Nephron progenitor cell (in vitro differentiated cells): ENCODE measurements around the gene ACBD6.
"Not testable (repeated sequence)": the region's sequence is repeated elsewhere in the genome, so short reads cannot be mapped to it uniquely, and the experiment has no call there.

ENCODE experiments used
- DNase-seq: peaks from one replicate; pipeline ENCODE4 v3.0.0; 2021
- H3K27ac Mint-ChIP-seq: 2 replicates; pipeline ENCODE4 v1.8.0; 2021; ENCODE audit warnings: mild to moderate bottlenecking, moderate library complexity, mixed read lengths
- H3K27me3 Mint-ChIP-seq: 2 replicates; pipeline ENCODE4 v1.8.0; 2021; ENCODE audit warnings: mild to moderate bottlenecking, low read depth, mixed read lengths; ENCODE audit not compliant: poor library complexity
- H3K36me3 Mint-ChIP-seq: 2 replicates; pipeline ENCODE4 v1.8.0; 2021; ENCODE audit warnings: low read depth, mixed read lengths
- H3K4me1 Mint-ChIP-seq: 2 replicates; pipeline ENCODE4 v1.8.0; 2021; ENCODE audit warnings: mixed read lengths
- H3K4me3 Mint-ChIP-seq: 2 replicates; pipeline ENCODE4 v1.8.0; 2021; ENCODE audit warnings: mild to moderate bottlenecking, moderate library complexity, mixed read lengths
- H3K9me3 Mint-ChIP-seq: 2 replicates; pipeline ENCODE4 v1.8.0; 2021; ENCODE audit warnings: mild to moderate bottlenecking, moderate library complexity, mixed read lengths
- TF ChIP-seq, protein P1 (sequence below): fragments of 200-600 bp; sonication (generic); IDR thresholded peaks from 2 replicates; pipeline ENCODE4 v1.5.0; 2021; ENCODE audit warnings: antibody characterized with exemption

The ACBD6 gene

GRCh38 chr1:180421614-180422013, 80.8 kb downstream of the ACBD6 start:
- H3K4me3 Mint-ChIP-seq = no peak overlapping the region
- peaks cover 12% of the 10 kb centered on the region for H3K9me3 Mint-ChIP-seq
- peaks cover 36% of the 10 kb centered on the region for H3K36me3 Mint-ChIP-seq
- no peak overlapping the region for H3K27ac Mint-ChIP-seq
- no peaks in the 10 kb centered on the region for H3K27me3 Mint-ChIP-seq
- peaks cover 19% of the 10 kb centered on the region for H3K4me1 Mint-ChIP-seq
- TF ChIP-seq, protein P1, sequence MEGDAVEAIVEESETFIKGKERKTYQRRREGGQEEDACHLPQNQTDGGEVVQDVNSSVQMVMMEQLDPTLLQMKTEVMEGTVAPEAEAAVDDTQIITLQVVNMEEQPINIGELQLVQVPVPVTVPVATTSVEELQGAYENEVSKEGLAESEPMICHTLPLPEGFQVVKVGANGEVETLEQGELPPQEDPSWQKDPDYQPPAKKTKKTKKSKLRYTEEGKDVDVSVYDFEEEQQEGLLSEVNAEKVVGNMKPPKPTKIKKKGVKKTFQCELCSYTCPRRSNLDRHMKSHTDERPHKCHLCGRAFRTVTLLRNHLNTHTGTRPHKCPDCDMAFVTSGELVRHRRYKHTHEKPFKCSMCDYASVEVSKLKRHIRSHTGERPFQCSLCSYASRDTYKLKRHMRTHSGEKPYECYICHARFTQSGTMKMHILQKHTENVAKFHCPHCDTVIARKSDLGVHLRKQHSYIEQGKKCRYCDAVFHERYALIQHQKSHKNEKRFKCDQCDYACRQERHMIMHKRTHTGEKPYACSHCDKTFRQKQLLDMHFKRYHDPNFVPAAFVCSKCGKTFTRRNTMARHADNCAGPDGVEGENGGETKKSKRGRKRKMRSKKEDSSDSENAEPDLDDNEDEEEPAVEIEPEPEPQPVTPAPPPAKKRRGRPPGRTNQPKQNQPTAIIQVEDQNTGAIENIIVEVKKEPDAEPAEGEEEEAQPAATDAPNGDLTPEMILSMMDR = no peak
- DNase-seq = no peak

DNA sequence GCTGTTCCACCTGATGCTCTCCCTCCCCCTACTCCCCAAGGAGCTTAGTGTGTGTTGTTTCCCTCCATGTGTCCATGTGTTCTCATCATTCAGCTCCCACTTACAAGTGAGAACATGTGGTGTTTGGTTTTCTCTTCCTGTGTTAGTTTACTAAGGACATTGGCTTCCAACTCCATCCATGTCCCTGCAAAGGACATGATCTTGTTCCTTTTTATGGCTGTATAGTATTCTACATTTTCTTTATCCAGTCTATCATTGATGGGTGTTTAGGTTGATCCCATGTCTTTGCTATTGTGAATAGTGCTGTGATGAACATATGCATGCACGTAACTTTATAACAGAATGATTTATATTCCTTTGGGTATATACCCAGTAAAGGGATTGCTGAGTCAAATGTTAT, 81.2 kb downstream of the ACBD6 start:
- not testable (repeated sequence) for DNase-seq, H3K4me3 Mint-ChIP-seq, H3K27ac Mint-ChIP-seq, H3K27me3 Mint-ChIP-seq
- Mint-ChIP-seq H3K4me1 (peaks cover 14% of the 10 kb centered on the region), H3K9me3 (peaks cover 12% of the 10 kb centered on the region), H3K36me3 (peaks cover 40% of the 10 kb centered on the region)

GRCh38 chr1:180415985-180416633, 86.3 kb downstream of the ACBD6 start:
- H3K4me1 Mint-ChIP-seq = no peaks in the 10 kb centered on the region
- H3K4me3 Mint-ChIP-seq = no peak overlapping the region
- no peak overlapping the region for H3K27ac Mint-ChIP-seq
- peaks cover 5% of the 10 kb centered on the region for H3K9me3 Mint-ChIP-seq
- no peaks in the 10 kb centered on the region for H3K27me3 Mint-ChIP-seq
- DNase-seq = no peak
- H3K36me3 Mint-ChIP-seq = peaks cover 47% of the 10 kb centered on the region
- TF ChIP-seq, protein P1 = peak; percentile 70

DNA sequence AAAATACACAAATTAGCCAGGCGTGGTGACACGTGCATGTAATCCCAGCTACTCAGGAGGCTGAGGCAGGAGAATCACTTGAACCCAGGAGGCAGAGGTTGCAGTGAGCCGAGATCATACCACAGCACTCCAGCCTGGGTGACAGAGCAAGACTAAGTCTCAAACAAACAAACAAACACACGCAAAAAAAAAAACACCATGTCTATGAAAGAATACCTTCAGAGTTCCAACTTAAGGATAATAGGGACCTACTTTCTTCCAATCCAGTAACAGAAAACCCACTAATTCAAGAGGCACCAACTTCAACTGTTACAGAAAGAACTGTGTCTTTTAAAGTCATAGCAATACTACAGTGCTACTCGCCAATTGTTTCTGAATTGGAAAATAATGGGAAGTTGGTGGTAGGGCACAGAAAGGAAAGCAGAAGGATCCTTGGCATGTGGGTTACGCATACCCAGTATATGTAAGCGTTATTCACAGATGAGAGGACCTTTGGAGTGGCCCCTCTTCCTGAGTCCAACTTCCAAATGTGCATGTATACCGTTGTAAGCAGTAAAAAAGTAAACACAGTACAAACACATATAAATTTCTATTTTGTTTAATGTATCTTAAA, 87.0 kb downstream of the ACBD6 start:
- H3K36me3 Mint-ChIP-seq = peaks cover 47% of the 10 kb centered on the region
- no peaks in the 10 kb centered on the region for H3K4me1 Mint-ChIP-seq
- DNase-seq = no peak
- TF ChIP-seq, protein P1 = no peak
- peaks cover 5% of the 10 kb centered on the region for H3K9me3 Mint-ChIP-seq
- H3K4me3 Mint-ChIP-seq = no peak overlapping the region
- H3K27ac Mint-ChIP-seq = no peak overlapping the region
- no peaks in the 10 kb centered on the region for H3K27me3 Mint-ChIP-seq

- Mint-ChIP-seq H3K4me1 (no peaks in the 10 kb centered on the region), H3K4me3 (no peak overlapping the region), H3K27me3 (no peaks in the 10 kb centered on the region), H3K27ac (no peak overlapping the region), H3K9me3 (peaks cover 5% of the 10 kb centered on the region), H3K36me3 (peaks cover 54% of the 10 kb centered on the region)
- TF ChIP-seq, protein P1 = no peak
- no peak for DNase-seq
These were observed 89.8 kb downstream of the ACBD6 start for GRCh38 chr1:180412583-180412982.

DNA sequence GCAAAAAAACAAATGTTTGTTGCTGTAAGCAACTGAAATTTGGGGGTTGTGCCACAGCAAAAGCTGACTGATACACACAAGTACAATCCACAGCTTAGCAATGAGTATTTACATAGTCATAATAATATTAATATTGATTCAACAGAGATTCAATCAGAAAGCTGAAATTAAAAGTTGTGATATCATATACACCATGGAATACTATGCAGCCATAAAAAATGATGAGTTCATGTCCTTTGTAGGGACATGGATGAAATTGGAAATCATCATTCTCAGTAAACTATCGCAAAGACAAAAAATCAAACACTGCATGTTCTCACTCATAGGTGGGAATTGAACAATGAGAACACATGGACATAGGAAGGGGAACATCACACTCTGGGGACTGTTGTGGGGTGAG, 94.2 kb downstream of the ACBD6 start:
- H3K4me1 Mint-ChIP-seq, H3K27me3 Mint-ChIP-seq, H3K4me3 Mint-ChIP-seq, DNase-seq, H3K9me3 Mint-ChIP-seq, H3K27ac Mint-ChIP-seq: not testable (repeated sequence)
- H3K36me3 Mint-ChIP-seq = peaks cover 47% of the 10 kb centered on the region

DNA sequence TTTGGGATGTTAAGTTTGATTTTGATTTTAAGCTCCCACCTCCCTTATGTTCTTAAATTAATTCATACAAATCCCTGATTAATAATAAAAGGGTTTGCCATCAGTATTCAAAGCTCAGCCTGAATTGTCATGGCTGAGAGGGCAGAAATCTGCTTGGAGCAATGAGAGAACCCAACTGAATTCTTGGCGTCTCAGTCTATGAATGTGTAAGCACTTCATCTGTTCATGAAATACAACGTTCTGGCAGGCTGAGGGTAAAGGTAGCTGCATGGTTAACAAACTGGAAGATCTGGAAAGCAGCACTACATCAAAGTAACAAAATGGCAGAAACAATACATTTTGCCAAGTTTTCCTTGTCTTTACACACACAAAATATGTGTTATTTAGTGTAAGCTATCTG, 95.3 kb downstream of the ACBD6 start:
- Mint-ChIP-seq H3K9me3 (no peaks in the 10 kb centered on the region), H3K27me3 (peaks cover 3% of the 10 kb centered on the region), H3K4me3 (no peak overlapping the region), H3K36me3 (peaks cover 38% of the 10 kb centered on the region), H3K27ac (no peak overlapping the region), H3K4me1 (no peaks in the 10 kb centered on the region)
- TF ChIP-seq, protein P1 = no peak
- DNase-seq = no peak
